GM21515 (cell line): ENCODE results near the gene TNFRSF8.

Experiments
- ATAC-seq: cut with Tn5 transposase; IDR thresholded peaks from one replicate; pipeline ENCODE4 v1.9.1; 2021; ENCODE audit not compliant: unreplicated experiment

TNFRSF8 gene

GRCh38 chr1:12113433-12114339 is 50.6 kb downstream of the TNFRSF8 start:
- no peak for ATAC-seq

DNA sequence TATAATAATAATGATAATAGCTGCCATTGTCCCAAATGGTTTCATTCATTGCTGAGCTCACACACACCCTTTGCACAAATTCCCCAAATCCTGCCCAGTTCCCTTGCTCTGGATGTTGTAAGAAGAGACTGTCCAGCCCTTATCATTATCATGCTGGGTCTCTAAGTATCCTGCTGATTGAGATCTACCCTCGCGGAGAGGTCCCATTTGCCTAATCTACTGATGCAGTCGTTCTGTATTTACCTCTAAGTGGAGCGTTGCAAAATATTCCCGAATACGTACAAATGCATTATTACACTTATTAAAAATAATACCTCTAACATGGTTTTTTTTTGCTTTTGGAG is 51.2 kb downstream of the TNFRSF8 start:
- ATAC-seq, result no peak

- no peak for ATAC-seq
Measured at GRCh38 chr1:12114916-12115315, 51.8 kb downstream of the TNFRSF8 start.

DNA sequence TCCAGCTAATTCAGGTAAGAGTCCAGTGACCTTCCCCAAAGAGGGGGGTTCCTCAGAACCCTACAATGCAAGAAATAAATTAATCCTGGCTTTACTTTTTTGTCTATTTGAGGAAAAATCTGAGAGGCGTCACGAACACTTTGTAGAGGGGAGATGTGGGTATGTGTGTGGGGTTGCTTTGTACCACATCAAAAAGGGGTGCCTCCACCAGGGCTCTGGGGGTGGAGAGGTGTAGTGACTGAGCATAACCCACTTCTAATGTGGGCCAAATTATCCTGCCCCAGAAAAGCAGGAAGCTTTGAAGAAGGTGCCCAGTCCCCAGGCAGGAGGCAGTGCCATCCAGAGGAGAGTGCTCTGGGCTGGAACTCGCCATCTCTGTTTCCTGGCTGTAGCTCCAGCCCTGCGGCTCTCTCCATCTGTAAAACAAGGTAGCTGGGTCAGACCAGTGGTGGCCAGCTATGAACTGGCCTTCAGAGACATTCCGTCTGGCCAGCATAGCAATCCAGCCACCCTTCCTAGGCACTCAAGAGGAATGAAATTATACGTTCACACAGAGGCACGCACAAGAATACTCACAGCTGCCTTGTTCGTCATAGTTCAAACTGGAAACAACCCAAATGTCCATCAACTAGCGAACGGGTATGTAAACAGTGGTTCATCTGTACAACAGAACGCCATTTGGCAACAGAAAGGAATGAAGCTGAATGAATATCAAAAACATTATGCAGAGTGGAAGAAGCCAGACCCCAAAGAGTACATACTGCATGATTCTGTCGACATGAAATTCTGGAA is 58.3 kb downstream of the TNFRSF8 start:
- no peak for ATAC-seq

DNA sequence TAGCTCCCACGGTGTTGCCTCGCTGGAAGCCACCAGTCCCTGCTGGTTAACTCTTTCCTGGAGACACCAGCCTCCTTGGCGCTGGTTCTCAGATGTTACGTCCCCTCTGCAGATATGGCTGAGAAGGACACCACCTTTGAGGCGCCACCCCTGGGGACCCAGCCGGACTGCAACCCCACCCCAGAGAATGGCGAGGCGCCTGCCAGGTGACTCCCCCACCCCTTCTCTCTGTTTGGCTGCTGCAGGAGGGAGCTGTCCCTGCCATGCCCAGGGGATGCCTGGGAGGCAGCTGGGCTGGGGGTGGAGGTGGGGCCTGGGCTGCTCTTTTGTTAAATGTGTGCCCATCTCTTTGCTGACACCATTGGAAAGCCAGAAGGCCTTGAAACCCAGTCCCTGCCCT is 60.1 kb downstream of the TNFRSF8 start:
- ATAC-seq, result no peak

- ATAC-seq, result no peak
Measured at GRCh38 chr1:12124693-12125421, 61.8 kb downstream of the TNFRSF8 start.

- no peak for ATAC-seq
Measured at GRCh38 chr1:12125422-12126355, 62.6 kb downstream of the TNFRSF8 start.

DNA sequence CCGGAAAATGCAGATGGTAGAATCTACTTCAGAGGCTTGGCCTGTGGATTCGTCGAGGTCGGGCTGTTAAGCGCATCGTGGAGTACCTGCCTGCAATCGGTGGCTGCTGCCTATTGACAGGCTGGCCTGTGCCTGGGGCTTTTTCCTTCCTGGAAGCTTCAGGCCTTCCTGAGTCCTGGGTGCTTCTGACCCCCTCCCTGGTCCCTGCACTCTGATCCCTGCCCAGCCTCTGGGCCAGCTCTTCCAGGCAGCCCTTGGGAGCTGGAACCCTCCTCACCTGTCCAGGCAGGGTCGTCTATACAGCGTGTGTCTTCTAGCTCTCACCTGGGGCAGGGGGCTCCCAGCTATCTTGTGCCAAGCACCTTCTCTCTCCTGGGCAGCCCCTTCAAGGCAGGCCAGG is 63.7 kb downstream of the TNFRSF8 start:
- ATAC-seq, result no peak

DNA sequence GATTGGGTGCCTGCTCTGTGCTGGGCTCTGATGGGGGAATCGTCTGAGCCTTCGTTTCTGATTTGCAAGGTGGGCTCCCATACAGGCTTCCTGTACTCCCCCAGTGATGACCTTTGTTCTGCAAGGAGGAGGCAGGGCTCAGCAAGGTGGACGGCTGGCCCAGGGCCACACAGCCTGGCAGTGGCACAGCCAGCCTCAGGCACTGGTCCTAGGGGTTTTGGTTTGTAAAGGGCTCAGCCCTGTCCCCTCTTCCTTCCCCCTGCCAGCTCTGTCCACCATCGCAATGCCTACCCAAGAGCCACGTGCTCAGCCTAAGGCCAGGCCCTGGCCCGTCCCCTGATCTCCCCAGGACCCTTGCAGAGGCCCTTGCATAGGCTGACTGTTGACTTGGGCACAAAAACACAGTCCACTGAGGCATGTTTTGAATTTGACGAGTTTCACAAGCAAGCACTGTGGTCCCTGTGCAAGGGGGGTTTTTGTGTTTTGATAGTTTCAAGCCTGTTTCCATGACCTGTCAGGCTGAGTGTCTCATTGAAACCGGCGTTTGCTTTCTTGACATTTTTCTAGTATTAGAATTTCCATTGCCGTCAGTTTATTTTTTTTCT is 64.2 kb downstream of the TNFRSF8 start:
- no peak for ATAC-seq

DNA sequence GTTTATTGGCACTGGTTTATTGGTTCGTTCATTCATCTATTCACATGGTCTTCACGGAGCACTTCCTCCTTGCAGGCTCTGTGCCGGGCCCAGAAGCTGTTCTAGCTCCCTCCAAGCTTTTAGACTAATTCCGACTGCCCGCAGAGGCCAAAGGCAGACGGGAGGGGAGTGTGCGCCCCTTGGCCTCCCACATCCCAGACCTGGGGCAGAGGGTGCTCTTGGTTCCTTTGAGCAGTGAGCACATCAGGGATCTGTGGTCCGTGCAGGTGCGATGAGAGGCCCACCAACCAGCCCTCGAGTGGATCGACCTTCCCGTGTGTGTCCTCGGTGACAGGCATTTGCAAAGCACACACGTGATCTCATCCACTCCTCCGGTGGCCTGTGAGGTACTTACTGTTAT is 65.0 kb downstream of the TNFRSF8 start:
- no peak for ATAC-seq

DNA sequence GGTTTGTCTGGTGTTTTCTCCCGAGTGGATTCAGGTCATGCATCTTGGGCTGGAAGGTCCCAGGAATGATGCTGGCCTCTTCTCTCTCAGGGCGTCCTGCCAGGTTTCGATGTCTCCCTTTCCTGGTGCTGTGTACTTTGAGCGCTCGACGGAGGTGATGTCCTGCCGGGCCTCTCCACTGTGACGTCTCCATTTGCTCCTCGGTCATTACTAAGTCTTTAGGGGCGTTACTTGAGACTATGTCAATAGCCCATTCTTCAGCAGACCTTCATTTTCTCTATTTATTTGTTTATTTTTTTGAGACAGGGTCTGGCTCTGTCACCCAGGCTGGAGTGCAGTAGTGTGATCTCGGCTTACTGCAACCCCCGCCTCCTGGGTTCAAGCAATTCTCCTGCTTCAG is 66.5 kb downstream of the TNFRSF8 start:
- no peak for ATAC-seq

- no peak for ATAC-seq
Measured at GRCh38 chr1:12130466-12131130, 67.5 kb downstream of the TNFRSF8 start.

- ATAC-seq, result no peak
Measured at GRCh38 chr1:12132078-12132477, 69.0 kb downstream of the TNFRSF8 start.

- no peak for ATAC-seq
Measured at GRCh38 chr1:12134716-12135115, 71.6 kb downstream of the TNFRSF8 start.

GRCh38 chr1:12135612-12136011 is 72.5 kb downstream of the TNFRSF8 start:
- no peak for ATAC-seq

DNA sequence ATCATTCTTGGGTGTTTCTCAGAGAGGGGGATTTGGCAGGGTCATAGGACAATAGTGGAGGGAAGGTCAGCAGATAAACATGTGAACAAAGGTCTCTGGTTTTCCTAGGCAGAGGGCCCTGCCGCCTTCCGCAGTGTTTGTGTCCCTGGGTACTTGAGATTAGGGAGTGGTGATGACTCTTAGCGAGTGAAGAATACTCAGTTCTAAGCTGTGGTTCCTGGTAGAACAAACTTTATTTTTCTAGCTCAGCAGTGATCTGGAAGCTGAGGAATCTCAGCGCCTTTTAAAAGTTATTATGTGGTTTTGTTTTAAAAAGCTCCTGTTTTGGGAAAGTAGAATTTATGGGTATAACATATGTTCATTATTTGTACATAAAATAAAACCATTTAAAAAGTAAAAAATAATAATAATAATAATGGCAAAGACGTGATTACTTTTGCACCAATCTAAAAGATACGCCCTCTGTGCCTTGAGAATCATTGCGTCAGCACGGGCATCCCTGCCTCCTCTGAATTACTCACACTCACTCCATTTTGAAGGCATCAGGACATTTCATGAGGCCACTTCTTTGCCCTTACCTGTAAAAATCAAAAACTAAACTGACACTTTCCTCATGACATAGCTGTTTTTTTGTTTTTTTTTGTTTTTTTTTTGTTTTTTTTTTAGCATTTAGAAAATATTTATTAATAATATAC is 74.0 kb downstream of the TNFRSF8 start:
- ATAC-seq, result no peak

DNA sequence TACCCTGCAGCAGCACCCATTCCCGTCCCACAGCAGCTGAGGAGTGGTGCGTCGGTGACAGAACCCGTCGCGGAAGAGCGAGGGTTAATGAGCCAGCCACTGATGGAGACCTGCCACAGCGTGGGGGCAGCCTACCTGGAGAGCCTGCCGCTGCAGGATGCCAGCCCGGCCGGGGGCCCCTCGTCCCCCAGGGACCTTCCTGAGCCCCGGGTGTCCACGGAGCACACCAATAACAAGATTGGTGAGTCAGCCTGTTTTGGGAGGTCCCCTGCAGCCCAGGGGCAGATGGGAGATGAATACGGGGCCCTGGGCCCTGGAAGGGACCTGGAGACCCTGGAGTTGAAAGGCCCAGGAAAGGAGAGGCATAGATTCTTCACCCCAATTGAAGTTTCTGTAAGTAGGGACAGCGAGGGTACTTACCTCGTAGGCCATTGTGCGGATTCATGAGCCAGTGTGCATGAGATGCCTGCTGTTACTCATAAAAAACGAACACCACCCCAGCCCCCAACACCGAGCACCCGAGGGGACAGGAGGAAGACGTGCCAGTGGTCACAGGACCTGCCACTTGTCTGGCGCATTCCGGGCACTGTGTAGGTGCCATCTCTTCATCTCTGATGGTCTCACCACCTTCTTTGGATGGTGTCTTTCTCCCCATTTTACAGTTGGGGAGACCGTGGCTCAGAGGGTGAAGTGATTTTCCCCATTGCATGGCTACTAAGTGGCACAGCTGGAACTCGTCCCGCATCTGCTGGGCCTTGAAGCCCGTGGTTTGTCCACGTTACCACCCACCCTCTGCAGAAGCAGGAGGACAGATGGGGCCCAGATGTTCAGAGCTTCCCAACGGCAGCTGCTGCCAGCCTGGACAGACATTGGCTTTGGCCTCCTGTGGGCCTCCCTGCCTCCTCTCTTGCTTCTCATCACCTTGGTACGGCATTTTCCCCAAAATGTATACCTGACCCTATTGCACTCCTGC is 75.4 kb downstream of the TNFRSF8 start:
- ATAC-seq, result no peak

DNA sequence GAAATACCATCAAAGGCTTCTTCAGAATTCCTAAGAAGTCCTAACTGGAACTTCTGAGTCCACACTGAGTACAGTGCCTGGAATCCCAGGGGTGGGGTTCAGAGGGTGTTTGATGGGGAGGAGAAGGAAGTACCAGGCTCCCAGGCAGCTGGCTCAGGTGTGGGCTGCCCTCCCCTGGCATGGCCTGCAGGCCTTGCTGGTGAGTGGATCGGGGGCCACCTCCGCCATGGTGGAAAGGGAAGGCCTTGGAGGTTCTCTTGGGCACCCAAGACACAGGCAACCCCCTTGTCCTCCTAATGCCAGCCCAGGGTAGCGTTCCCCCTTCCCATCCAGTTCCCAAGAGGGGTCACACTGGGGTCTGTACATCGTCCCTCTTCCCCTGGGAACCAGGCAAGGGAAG is 76.9 kb downstream of the TNFRSF8 start:
- no peak for ATAC-seq
